IMR-90 (cell line): ENCODE results near the gene RPL14. TPM values are rescaled to one million over a fixed set of nuclear protein-coding genes. Genes with fewer than 3 reads are reported as not detected.

Experiments used
- ATAC-seq: fragments of 200-7000 bp; cut with Tn5 transposase; 2 replicates; pipeline ENCODE4 v1.9.1; 2020; ENCODE audit warnings: low read depth, mild to moderate bottlenecking, moderate library complexity
- BruUV-seq: library from RNA; stranded (reverse); fragments of 400-500 nt; replicated peaks from 2 replicates; lab custom pipeline; 2021; lab: Mats Ljungman, UMichigan
- CTCF ChIA-PET: fragments of 300-600 bp; formaldehyde crosslinking; extraction: SDS; loops from one replicate; lab custom pipeline; 2021; ENCODE audit warnings: antibody characterized with exemption; lab: Yijun Ruan, JAX
- POLR2A ChIA-PET: fragments of 300-600 bp; sonication (Branson Sonifier 250); formaldehyde crosslinking; loops from one replicate; lab custom pipeline; 2022; ENCODE audit warnings: antibody characterized with exemption; ENCODE audit not compliant: unreplicated experiment; lab: Charles Lee
- DNase-seq: peaks from one replicate; pipeline ENCODE4 v3.0.0; 2013
- H2AFZ ChIP-seq: replicated peaks from 2 replicates; pipeline ENCODE3; 2013; ENCODE audit warnings: low read length, mild to moderate bottlenecking; ENCODE audit not compliant: poor library complexity
- H2AK5ac ChIP-seq: 2 replicates; pipeline ENCODE4 v1.6.1; 2013; ENCODE audit warnings: low read depth, low read length, inconsistent platforms
- H2AK9ac ChIP-seq: replicated peaks from 2 replicates; pipeline ENCODE3; 2013; ENCODE audit warnings: mild to moderate bottlenecking, low read depth, low read length, moderate library complexity; ENCODE audit not compliant: poor library complexity
- H2BK120ac ChIP-seq: 2 replicates; pipeline ENCODE4 v1.6.1; 2013; ENCODE audit warnings: low read depth, low read length, inconsistent platforms
- H2BK15ac ChIP-seq: 3 replicates; pipeline ENCODE4 v1.6.1; 2013; ENCODE audit warnings: low read depth, low read length, inconsistent platforms
- H2BK20ac ChIP-seq: 2 replicates; pipeline ENCODE4 v1.6.1; 2013; ENCODE audit warnings: low read depth, mild to moderate bottlenecking, inconsistent platforms, low read length, moderate library complexity
- H2BK5ac ChIP-seq: 2 replicates; pipeline ENCODE4 v1.6.1; 2013; ENCODE audit warnings: mild to moderate bottlenecking, low read depth, low read length, inconsistent platforms; ENCODE audit not compliant: poor library complexity, severe bottlenecking
- H3K14ac ChIP-seq: replicated peaks from 2 replicates; pipeline ENCODE4 v1.6.1; 2013; ENCODE audit warnings: low read depth, low read length, inconsistent platforms
- H3K18ac ChIP-seq: 2 replicates; pipeline ENCODE4 v1.6.1; 2013; ENCODE audit warnings: low read depth, low read length, control low read depth
- H3K23ac ChIP-seq: 2 replicates; pipeline ENCODE4 v1.6.1; 2013; ENCODE audit warnings: low read depth, low read length, inconsistent platforms
- H3K27ac ChIP-seq: 2 replicates; pipeline ENCODE4 v1.5.1; 2013; ENCODE audit warnings: mild to moderate bottlenecking, control low read depth, low read length; ENCODE audit not compliant: insufficient read depth
- H3K27me3 ChIP-seq: 2 replicates; pipeline ENCODE4 v1.6.1; 2013; ENCODE audit warnings: low read length; ENCODE audit not compliant: control insufficient read depth, insufficient read depth
- H3K36me3 ChIP-seq: 2 replicates; pipeline ENCODE4 v1.6.1; 2013; ENCODE audit warnings: low read length, mixed read lengths; ENCODE audit not compliant: control insufficient read depth, insufficient read depth
- H3K4ac ChIP-seq: 2 replicates; pipeline ENCODE4 v1.6.1; 2013; ENCODE audit warnings: low read depth, low read length, inconsistent platforms
- H3K4me1 ChIP-seq: 2 replicates; pipeline ENCODE4 v1.6.1; 2013; ENCODE audit warnings: low read length, mixed read lengths; ENCODE audit not compliant: control insufficient read depth, insufficient read depth
- H3K4me2 ChIP-seq: 2 replicates; pipeline ENCODE4 v1.6.1; 2013; ENCODE audit warnings: low read depth, mild to moderate bottlenecking, control low read depth, low read length, moderate library complexity
- H3K4me3 ChIP-seq: 2 replicates; pipeline ENCODE4 v1.5.1; 2013; ENCODE audit warnings: low read depth, mild to moderate bottlenecking, control low read depth, low read length, moderate library complexity; ENCODE audit not compliant: insufficient read depth
- H3K56ac ChIP-seq: 2 replicates; pipeline ENCODE4 v1.6.1; 2013; ENCODE audit warnings: low read length, inconsistent platforms; ENCODE audit not compliant: insufficient read depth; ENCODE audit errors: extremely low read depth
- H3K79me1 ChIP-seq, 2 experiments: 2 replicates each; pipeline ENCODE4 v1.6.1; 2013; ENCODE audit warnings: low read length in 2 of 2, inconsistent platforms in 1 of 2, low read depth in 1 of 2
- H3K9ac ChIP-seq: 2 replicates; pipeline ENCODE4 v1.6.1; 2013; ENCODE audit warnings: low read depth, low read length, control low read depth
- H3K9me1 ChIP-seq: 2 replicates; pipeline ENCODE4 v1.6.1; 2013; ENCODE audit warnings: low read length, inconsistent platforms; ENCODE audit not compliant: insufficient read depth
- H3K9me3 ChIP-seq: 2 replicates; pipeline ENCODE4 v1.6.1; 2013; ENCODE audit warnings: low read length; ENCODE audit not compliant: control insufficient read depth, insufficient read depth
- H4K20me1 ChIP-seq: 2 replicates; pipeline ENCODE4 v1.6.1; 2013; ENCODE audit warnings: low read length, inconsistent platforms; ENCODE audit not compliant: insufficient read depth
- H4K5ac ChIP-seq: 2 replicates; pipeline ENCODE4 v1.6.1; 2013; ENCODE audit warnings: mild to moderate bottlenecking, low read depth, low read length, control low read depth
- H4K8ac ChIP-seq, 2 experiments: 2 replicates each; pipeline ENCODE4 v1.6.1; 2013; ENCODE audit warnings: low read depth in 2 of 2, low read length in 2 of 2, control low read depth in 1 of 2, inconsistent platforms in 1 of 2
- H4K91ac ChIP-seq: 2 replicates; pipeline ENCODE4 v1.6.1; 2013; ENCODE audit warnings: low read depth, low read length, inconsistent platforms; ENCODE audit not compliant: insufficient read depth
- BHLHE40 ChIP-seq: fragments of 150-350 bp; IDR thresholded peaks from 2 replicates; pipeline ENCODE4 v1.6.1; 2016; ENCODE audit warnings: mild to moderate bottlenecking, low read depth, low read length
- CEBPB ChIP-seq: IDR thresholded peaks from 2 replicates; pipeline ENCODE4 v1.6.1; 2012; ENCODE audit warnings: low read depth, low read length, improper control_type of control experiment
- CHD1 ChIP-seq: IDR thresholded peaks from 2 replicates; pipeline ENCODE4 v1.6.1; 2012; ENCODE audit warnings: low read depth, low read length, improper control_type of control experiment
- ELK1 ChIP-seq: fragments of 150-350 bp; IDR thresholded peaks from 2 replicates; pipeline ENCODE4 v1.6.1; 2016; ENCODE audit warnings: low read depth, mild to moderate bottlenecking, low read length, moderate library complexity, borderline replicate concordance
- FOS ChIP-seq: fragments of 150-350 bp; IDR thresholded peaks from 2 replicates; pipeline ENCODE4 v1.6.1; 2016; ENCODE audit warnings: low read depth, low read length
- MAFK ChIP-seq: IDR thresholded peaks from 2 replicates; pipeline ENCODE4 v1.6.1; 2012; ENCODE audit warnings: low read depth, low read length, improper control_type of control experiment
- MXI1 ChIP-seq: IDR thresholded peaks from 2 replicates; pipeline ENCODE4 v1.6.1; 2012; ENCODE audit warnings: low read depth, mild to moderate bottlenecking, low read length, moderate library complexity, borderline replicate concordance
- NFE2L2 ChIP-seq: fragments of 150-350 bp; IDR thresholded peaks from 2 replicates; pipeline ENCODE4 v1.6.1; 2016; ENCODE audit warnings: low read depth, mild to moderate bottlenecking, low read length
- POLR2A ChIP-seq: IDR thresholded peaks from 2 replicates; pipeline ENCODE4 v1.6.1; 2012; ENCODE audit warnings: mild to moderate bottlenecking, low read depth, low read length
- RAD21 ChIP-seq: IDR thresholded peaks from 2 replicates; pipeline ENCODE4 v1.6.1; 2012; ENCODE audit warnings: low read length, improper control_type of control experiment
- RFX5 ChIP-seq: IDR thresholded peaks from 2 replicates; pipeline ENCODE4 v1.8.0; 2012; ENCODE audit warnings: low read depth, mild to moderate bottlenecking, low read length, moderate library complexity
- SMC3 ChIP-seq: fragments of 150-350 bp; IDR thresholded peaks from 2 replicates; pipeline ENCODE4 v1.6.1; 2016; ENCODE audit warnings: low read depth, mild to moderate bottlenecking, antibody characterized with exemption, low read length, moderate library complexity
- WGBS, 2 experiments: methylation state at CpG; one replicate each; pipeline versions ENCODE4 v1.1.5 to v1.1.7; 2013; ENCODE audit warnings: missing lambda C conversion rate in 2 of 2; ENCODE audit not compliant: insufficient read length in 1 of 2; ENCODE audit errors: extremely low coverage in 2 of 2; 5-methylcytosine and 5-hydroxymethylcytosine counted together
- dilution Hi-C: fragments of 300-500 bp; cut with HindIII; formaldehyde crosslinking; loops from one replicate; pipeline ENCODE4 v1.14.3; 2018; ENCODE audit warnings: low sequenced_read_pairs; ENCODE audit not compliant: unreplicated experiment
- in situ Hi-C: fragments of 300-500 bp; cut with MboI; formaldehyde crosslinking; loops from 3 replicates; pipeline ENCODE4 v1.14.3; 2019; ENCODE audit warnings: low sequenced_read_pairs, inconsistent platforms, mixed read lengths
- intact Hi-C: fragments of 100-400 bp; cut with micrococcal nuclease; formaldehyde crosslinking; loops from 2 replicates; pipeline ENCODE4 v1.10.0; 2022
- polyA plus RNA-seq, 3 experiments: library from polyadenylated mRNA; depleted of rRNA; stranded (reverse); fragments of >200 nt; gene quantifications; 2 replicates each; pipeline ENCODE4 v1.2.3, GENCODE V29; 2012; ENCODE audit warnings: low replicate concordance in 1 of 3
- total RNA-seq: library from RNA; depleted of rRNA; stranded (reverse); fragments of >200 nt; gene quantifications from 2 replicates; pipeline ENCODE4 v1.2.3, GENCODE V29; 2012

RPL14 gene
- total and polyA plus RNA-seq, 2 of the 4 experiments (the other 2 are of a cell fraction), result 142 to 492 TPM

GRCh38 chr3:40414270-40414669 lies 42.9 kb upstream of the RPL14 start:
- no peak for ATAC-seq
- Histone ChIP-seq H3K14ac (no peak overlapping the region), H3K4me3 (no peak overlapping the region), H2AFZ (no peak overlapping the region), H3K23ac (no peak overlapping the region), H3K18ac (no peak overlapping the region), H3K79me1 (no peaks in the 10 kb centered on the region), H3K56ac (no peak overlapping the region), H3K4ac (no peak overlapping the region), H4K5ac (no peak overlapping the region), H2AK9ac (no peak overlapping the region), H3K9me3 (no peaks in the 10 kb centered on the region), H3K9me1 (no peaks in the 10 kb centered on the region), H3K9ac (no peak overlapping the region), H4K20me1 (no peaks in the 10 kb centered on the region), H2BK15ac (no peak overlapping the region), H3K4me2 (no peak overlapping the region), H2BK20ac (no peak overlapping the region), H3K4me1 (no peaks in the 10 kb centered on the region), H2BK120ac (no peak overlapping the region), H4K91ac (no peak overlapping the region), H2BK5ac (no peak overlapping the region), H4K8ac (no peak overlapping the region), H3K27ac (no peak overlapping the region), H2AK5ac (no peak overlapping the region), H3K36me3 (no peaks in the 10 kb centered on the region), H3K27me3 (no peaks in the 10 kb centered on the region; the same call in 1 of the 2 replicates)
- TF ChIP-seq NFE2L2 (no peak), CEBPB (no peak), RAD21 (no peak), BHLHE40 (no peak), SMC3 (no peak), FOS (no peak), ELK1 (no peak), MAFK (no peak), POLR2A (no peak), RFX5 (no peak), MXI1 (no peak), CHD1 (no peak)
- dilution Hi-C loops, result no loop called here
- intact Hi-C loops, result no loop called here
- in situ Hi-C loops, result no loop called here
- ChIA-PET POLR2A (no interaction called here), CTCF (no interaction called here)
- WGBS, 2 experiments, result no CpG with 5 or more reads among the region's 1 CpG
- BruUV-seq, result no TSS peak
- no peak for DNase-seq
